AG10803 (cell line): Measurements from ENCODE around the gene LACTB.
"Not testable (repeated sequence)": the region's sequence is repeated elsewhere in the genome, so short reads cannot be mapped to it uniquely, and the experiment has no call there.

ENCODE experiments used
- DNase-seq: peaks from one replicate; pipeline ENCODE4 v3.0.0; 2010; ENCODE audit warnings: low read depth
- H3K4me3 ChIP-seq: 2 replicates; pipeline ENCODE4 v1.5.1; 2011; ENCODE audit warnings: mild to moderate bottlenecking, low read length, control low read depth
- TF ChIP-seq, protein P1 (sequence below): conservative IDR thresholded peaks from 2 replicates; pipeline ENCODE4 v1.5.1; 2011; ENCODE audit warnings: mild to moderate bottlenecking, low read length, control low read depth, inconsistent platforms

Gene LACTB

DNA sequence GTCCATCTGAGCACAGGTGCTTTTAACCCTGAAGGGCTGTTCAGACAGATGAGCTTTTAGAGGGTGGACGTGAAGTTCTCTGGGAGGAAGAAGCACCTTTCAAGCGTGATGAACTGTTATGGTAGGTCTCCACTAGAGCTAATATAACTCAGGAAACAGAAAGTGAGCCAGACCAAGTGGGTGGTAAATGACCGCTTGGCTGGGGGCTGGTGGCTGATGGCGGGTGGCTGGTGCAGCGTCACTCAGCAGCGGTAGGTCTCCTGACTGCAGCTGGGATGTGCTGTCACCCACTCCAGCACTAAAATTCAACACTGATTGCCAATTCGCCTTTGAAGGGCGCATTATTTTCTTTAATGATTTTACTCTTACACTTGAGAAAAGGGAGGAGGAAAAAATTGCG is 31.2 kb upstream of the LACTB start:
- no peak for DNase-seq
- H3K4me3 ChIP-seq, result no peak overlapping the region
- TF ChIP-seq, protein P1, sequence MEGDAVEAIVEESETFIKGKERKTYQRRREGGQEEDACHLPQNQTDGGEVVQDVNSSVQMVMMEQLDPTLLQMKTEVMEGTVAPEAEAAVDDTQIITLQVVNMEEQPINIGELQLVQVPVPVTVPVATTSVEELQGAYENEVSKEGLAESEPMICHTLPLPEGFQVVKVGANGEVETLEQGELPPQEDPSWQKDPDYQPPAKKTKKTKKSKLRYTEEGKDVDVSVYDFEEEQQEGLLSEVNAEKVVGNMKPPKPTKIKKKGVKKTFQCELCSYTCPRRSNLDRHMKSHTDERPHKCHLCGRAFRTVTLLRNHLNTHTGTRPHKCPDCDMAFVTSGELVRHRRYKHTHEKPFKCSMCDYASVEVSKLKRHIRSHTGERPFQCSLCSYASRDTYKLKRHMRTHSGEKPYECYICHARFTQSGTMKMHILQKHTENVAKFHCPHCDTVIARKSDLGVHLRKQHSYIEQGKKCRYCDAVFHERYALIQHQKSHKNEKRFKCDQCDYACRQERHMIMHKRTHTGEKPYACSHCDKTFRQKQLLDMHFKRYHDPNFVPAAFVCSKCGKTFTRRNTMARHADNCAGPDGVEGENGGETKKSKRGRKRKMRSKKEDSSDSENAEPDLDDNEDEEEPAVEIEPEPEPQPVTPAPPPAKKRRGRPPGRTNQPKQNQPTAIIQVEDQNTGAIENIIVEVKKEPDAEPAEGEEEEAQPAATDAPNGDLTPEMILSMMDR, result no peak

DNA sequence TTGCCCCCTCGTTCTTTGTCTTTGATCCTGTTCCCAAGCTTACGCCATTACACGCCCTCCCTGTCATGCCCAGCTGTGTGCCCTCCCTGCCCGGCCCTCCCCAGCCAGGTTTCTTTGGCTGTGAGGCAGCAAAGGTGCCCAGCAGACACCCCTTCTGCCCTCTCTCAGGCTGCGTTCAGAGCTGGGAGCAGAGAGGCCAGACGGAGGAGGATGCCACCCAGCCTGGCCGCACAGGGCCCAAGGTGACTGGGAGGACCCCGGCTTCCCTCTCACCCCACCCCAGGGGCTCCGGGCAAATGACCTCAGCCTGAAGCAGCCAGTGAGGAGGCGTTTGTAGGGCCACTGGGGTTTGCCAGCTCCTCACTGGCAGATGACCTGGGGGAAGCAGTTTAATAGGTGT is 30.8 kb upstream of the LACTB start:
- no peak for DNase-seq
- no peak overlapping the region for H3K4me3 ChIP-seq
- TF ChIP-seq, protein P1, result no peak

DNA sequence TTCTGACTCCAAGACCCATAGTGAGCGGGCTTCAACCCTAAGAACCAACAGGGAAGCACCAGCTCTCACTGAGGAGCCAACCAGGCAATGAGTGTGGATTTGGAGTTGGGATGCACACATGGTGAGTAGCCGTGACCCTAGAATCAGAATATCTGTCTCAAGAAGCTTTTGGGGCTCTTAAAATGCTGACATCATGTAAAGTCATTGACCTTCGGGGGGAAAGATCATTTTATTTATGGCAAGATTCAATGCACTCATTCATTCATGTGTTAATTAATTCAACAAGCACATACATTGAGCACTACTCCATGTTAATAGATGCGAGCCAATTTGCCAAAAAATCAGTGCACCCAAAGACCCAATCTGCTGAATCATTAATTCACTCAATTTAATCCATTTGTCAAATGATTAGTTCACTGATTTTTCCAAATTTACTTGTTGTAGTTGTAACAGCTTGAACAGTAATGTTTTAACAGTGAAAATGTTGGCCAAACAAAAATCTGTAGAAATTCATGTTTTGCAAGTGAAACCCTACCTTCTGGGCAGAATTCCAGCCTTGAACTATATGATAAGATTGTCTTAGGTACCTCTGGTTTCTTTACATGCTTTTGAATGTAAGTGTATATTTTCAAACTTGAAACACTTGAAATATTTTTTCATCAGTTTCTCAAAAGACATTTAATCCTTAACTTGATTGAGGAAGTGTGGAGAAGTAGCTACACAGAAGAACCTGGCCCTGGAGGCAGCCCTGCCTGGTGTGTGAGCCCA is 29.8 kb upstream of the LACTB start:
- no peak overlapping the region for H3K4me3 ChIP-seq
- DNase-seq, result no peak
- TF ChIP-seq, protein P1, result no peak

DNA sequence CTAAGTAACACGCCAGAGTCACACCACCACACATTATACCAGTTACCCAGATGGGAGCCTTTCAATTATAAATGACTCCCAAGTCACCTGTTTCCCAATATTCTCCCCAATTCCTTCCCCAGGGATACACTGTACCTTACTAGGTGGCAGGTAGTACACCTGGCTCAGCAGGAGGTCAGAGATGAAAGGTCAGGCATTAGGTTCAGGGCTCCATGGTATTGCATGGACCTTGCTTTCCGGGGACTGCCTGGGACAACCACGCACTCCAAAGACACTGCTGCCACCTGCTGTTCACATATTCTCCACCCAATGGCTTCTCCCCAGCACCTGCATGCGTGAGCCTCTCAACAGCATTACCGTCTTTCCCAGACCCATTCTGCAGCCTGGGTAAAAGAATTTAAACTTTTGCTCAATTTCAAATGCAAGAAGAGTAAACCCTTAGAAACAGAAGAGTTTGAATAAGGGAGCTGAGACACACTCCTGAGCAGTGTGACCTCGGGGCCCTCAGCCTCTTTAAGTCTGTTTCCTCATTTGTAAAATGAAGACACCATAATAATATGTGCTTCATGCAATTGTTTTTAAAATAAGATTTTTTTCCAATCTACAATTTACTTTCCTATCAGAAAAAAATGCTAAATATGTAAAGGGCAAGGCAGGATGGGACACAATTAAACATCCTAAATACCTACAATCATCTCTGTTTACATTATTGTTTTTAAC is 28.0 kb upstream of the LACTB start:
- no peak overlapping the region for H3K4me3 ChIP-seq
- TF ChIP-seq, protein P1, result peak; percentile 91
- DNase-seq, result peak; percentile 73

DNA sequence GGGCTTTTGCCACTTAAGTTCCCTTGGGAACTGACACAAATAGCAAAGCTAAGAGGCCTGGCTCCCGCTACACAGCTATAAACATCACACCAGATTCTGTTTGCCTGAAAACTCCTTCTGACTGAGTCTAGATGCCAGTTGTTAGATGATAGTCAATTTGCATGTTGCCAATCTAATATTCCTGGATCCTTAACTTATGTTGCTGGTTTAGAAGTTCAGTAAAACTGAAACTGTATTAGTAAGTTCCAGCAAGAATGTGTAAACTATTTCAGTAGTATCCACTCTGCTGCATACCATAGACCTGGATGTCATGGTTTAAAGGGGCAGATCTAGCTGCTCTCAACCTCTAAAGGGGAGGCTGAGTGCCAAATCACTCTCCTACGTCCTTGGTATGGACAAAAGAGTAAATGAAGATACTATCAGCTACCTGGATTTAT is 27.1 kb upstream of the LACTB start:
- TF ChIP-seq, protein P1, result no peak
- no peak overlapping the region for H3K4me3 ChIP-seq
- peak; percentile 85 for DNase-seq

DNA sequence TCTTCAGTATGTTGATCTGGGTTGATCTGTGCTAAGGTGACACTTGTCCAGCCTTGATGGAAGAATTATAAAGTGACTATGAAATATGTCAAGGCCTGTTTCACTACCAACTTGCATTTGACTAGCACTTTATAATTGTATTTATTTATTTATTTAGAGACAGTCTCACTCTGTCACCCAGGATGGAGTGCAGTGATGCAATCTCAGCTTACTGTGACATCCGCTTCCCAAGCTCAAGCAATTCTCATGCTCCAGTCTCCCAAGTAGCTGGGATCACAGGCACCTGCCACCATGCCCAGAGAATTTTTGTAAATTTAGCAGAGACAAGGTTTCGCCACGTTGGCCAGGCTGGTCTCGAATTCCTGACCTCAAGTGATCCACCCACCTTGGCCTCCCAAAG is 25.5 kb upstream of the LACTB start:
- no peak for DNase-seq

DNA sequence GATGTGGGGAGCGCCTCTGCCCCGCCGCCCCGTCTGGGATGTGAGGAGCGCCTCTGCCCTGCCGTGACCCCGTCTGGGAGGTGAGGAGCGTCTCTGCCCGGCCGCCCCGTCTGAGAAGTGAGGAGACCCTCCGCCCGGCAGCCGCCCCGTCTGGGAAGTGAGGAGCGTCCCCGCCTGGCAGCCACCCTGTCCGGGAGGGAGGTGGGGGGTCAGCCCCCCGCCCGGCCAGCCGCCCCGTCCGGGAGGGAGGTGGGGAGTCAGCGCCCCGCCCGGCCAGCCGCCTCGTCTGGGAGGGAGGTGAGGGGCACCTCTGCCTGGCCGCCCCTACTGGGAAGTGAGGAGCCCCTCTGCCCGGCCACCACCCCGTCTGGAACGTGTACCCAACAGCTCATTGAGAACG is 22.8 kb upstream of the LACTB start:
- H3K4me3 ChIP-seq, DNase-seq: not testable (repeated sequence)

More for the DNA sequence above, 25.5 kb upstream of the LACTB start:
- TF ChIP-seq, protein P1, result no peak
- no peak overlapping the region for H3K4me3 ChIP-seq

DNA sequence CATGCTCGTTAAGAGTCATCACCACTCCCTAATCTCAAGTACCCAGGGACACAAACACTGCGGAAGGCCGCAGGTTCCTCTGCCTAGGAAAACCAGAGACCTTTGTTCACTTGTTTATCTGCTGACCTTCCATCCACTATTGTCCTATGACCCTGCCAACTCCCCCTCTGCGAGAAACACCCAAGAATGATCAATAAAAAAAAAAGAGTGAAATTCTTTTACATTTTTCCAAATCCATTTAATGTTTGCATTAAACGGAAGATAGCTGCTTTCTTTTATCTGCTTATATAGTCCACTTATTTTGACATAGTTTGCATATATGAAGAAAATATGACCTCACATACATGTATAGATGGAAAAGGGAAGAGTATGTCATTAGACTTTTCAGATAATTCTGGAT is 22.1 kb upstream of the LACTB start:
- not testable (repeated sequence) for DNase-seq, H3K4me3 ChIP-seq
